Prostate gland (tissue), 2 donors: Measurements from ENCODE around the gene UBTF. TPM values are rescaled to one million over a fixed set of nuclear protein-coding genes. Genes with fewer than 3 reads are reported as not detected.

ENCODE experiments used
- DNase-seq: peaks from one replicate; pipeline ENCODE4 v3.0.0-alpha.2; 2019; ENCODE audit warnings: low spot score
- H3K27ac ChIP-seq, 2 donors: fragments of 200-600 bp; sonication (generic); 2 replicates each; pipeline ENCODE4 v1.5.1; 2017 to 2019
- H3K27me3 ChIP-seq: fragments of 200-600 bp; sonication (generic); replicated peaks from 2 replicates; pipeline ENCODE4 v1.5.1; 2019; ENCODE audit not compliant: insufficient read depth
- H3K36me3 ChIP-seq, 2 donors: fragments of 200-600 bp; sonication (generic); 1 replicate in 1 of 2; 2 replicates in 1 of 2; pipeline versions ENCODE4 v1.5.1 to v1.8.1; 2017 to 2019
- H3K4me1 ChIP-seq: fragments of 200-600 bp; sonication (generic); replicated peaks from 2 replicates; pipeline ENCODE4 v1.5.1; 2019
- H3K4me3 ChIP-seq, 2 donors: fragments of 200-600 bp; sonication (generic); 2 replicates each; pipeline ENCODE4 v1.5.1; 2017 to 2019
- H3K9me3 ChIP-seq: fragments of 200-600 bp; sonication (generic); 2 replicates; pipeline ENCODE4 v1.5.1; 2017
- POLR2A ChIP-seq: fragments of 450-650 bp; IDR thresholded peaks from one replicate; pipeline ENCODE4 v1.6.1; 2016; ENCODE audit warnings: antibody characterized with exemption, mild to moderate bottlenecking
- POLR2AphosphoS5 ChIP-seq: sonication (generic); formaldehyde crosslinking; IDR thresholded peaks from one replicate; pipeline ENCODE4 v1.6.1; 2017; ENCODE audit warnings: antibody characterized with exemption
- WGBS: methylation state at CpG from one replicate; pipeline ENCODE4 v1.1.5; 2018; 5-methylcytosine and 5-hydroxymethylcytosine counted together
- intact Hi-C: fragments of 100-400 bp; cut with DNase I; formaldehyde crosslinking; loops from one replicate; pipeline ENCODE4 v1.14.2; 2022
- total RNA-seq, 2 donors: library from RNA; depleted of rRNA; stranded (reverse); fragments of >200 nt; gene quantifications; one replicate each; pipeline ENCODE4 v1.1.0, GENCODE V29; 2016
- TF ChIP-seq, protein P1 (sequence below), 4 experiments: fragments of 200-600 bp in 2 of 4; fragments of 450-650 bp in 2 of 4; sonication (generic) in 2 of 4; IDR thresholded peaks; 1 replicate in 3 of 4; 2 replicates in 1 of 4; pipeline ENCODE4 v1.5.1; 2016 to 2019; ENCODE audit warnings: antibody characterized with exemption in 4 of 4, mild to moderate bottlenecking in 2 of 4, moderate library complexity in 2 of 4

The UBTF gene
- total RNA-seq, 2 donors from 2014 or later, result 73.4 to 77.2 TPM

DNA sequence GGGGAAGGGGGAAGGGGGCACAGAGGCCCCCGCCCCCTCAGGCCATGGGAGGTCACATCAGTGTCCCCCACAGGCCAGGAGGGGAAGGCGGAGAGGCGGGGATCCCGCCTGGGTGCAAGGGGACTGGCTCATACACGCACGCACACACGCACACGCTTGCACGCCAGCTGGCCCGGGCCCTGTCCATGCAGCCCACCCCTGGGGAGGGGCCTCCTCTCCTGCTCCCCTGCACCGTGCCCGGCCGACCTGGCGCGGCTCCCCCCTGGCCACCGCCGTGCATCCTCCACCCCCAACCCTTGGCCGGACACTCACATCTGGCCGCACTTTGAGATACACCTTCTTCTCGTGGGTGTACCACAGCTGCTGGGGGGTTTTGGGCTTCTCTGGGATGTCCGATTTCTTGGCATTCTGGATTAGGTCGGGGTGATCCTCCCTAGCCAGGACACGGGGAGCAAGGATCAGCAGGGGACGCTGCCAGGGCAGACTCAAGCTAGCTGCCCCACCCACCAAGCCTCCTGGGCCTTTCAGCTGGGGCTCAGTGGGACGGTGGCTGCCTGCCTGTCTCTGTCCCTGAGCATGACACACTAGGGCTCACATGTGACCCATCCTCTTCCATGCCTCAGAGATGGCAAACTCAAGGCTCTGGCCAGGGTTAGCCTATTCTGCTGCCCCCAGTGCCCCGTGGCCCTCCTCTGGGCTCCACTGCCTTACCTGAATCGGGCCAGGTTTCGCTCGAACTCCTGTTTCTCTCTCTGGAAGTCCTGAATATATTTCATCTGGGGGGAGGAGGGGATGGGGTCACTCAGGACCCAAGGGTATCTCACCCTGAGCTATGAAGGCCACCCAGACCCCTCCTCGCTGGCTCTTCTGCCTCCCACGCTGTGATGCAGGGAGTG lies 6.7 kb downstream of the UBTF start:
- TF ChIP-seq POLR2AphosphoS5 (no peak), POLR2A (no peak)
- TF ChIP-seq, protein P1, sequence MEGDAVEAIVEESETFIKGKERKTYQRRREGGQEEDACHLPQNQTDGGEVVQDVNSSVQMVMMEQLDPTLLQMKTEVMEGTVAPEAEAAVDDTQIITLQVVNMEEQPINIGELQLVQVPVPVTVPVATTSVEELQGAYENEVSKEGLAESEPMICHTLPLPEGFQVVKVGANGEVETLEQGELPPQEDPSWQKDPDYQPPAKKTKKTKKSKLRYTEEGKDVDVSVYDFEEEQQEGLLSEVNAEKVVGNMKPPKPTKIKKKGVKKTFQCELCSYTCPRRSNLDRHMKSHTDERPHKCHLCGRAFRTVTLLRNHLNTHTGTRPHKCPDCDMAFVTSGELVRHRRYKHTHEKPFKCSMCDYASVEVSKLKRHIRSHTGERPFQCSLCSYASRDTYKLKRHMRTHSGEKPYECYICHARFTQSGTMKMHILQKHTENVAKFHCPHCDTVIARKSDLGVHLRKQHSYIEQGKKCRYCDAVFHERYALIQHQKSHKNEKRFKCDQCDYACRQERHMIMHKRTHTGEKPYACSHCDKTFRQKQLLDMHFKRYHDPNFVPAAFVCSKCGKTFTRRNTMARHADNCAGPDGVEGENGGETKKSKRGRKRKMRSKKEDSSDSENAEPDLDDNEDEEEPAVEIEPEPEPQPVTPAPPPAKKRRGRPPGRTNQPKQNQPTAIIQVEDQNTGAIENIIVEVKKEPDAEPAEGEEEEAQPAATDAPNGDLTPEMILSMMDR (IDR thresholded peaks at IDR 0.05), result no peak
- Histone ChIP-seq H3K4me1 (no peaks in the 10 kb centered on the region), H3K9me3 (no peaks in the 10 kb centered on the region), H3K27me3 (no peaks in the 10 kb centered on the region), H3K36me3 (peaks cover 10 to 23% of the 10 kb centered on the region in 2 donors), H3K27ac (no peak overlapping the region), H3K4me3 (no peak overlapping the region)
- DNase-seq, result no peak
- intact Hi-C loops, result loop anchor here (5.0 kb wide), 1 partner anchor 135 kb away; the partner anchor contains the start of gene GRN
- 70% methylated on average over 31 of the region's 31 CpGs for WGBS

DNA sequence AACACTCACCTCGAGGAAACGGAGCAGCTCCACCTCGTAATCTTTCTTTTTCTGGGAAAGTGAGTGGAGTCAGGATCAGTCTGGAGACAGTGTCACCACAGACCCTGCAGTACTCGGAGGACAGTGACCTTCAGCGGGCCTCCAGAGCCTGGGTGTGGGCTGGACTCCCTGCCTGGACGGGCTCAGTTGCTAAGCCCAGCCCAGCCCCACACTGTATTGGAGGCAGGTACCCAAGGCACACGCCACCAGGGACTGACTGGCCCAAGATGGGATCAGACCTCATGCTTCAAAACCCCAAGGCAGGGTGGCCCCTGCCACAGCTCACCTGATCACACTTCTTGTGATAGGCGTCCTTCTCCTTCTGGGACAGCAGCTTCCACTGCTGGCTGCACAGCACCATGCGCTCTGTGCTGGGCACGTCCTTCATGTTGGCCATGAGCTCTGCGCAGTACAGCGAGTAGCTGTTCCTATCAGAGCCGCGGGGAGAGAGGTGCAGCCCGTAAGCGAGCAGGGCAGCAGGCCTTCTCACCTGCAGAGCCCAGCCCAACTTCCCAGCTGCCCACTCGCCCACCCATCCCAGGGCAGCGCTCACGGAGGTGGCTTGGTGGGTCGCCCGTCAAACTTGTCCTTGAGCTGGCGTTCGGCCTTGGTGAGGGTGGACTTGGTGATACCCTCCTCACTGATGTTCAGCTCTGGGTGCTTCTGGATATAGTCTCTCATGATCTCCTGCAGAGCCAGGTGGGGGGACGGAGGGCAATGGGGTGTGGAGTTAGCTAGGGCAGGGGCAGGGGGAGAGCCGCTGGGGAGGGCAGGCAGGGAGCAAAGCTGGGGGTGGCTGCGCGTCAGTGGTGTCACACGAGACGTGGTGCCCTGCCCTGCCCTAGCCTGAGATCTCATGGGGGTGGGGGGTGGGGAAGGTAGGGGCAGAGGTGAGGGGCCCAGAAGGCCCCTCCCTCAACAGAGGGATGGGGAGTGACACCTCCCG lies 7.9 kb downstream of the UBTF start:
- TF ChIP-seq POLR2AphosphoS5, result no peak
- TF ChIP-seq, protein P1 (IDR thresholded peaks at IDR 0.05), result no peak
- no peak for TF ChIP-seq POLR2A
- intact Hi-C loops, result loop anchor here (5.0 kb wide), 1 partner anchor 136 kb away; the partner anchor contains the start of gene GRN
- Histone ChIP-seq H3K27me3 (no peaks in the 10 kb centered on the region), H3K36me3 (peaks cover 10 to 21% of the 10 kb centered on the region in 2 donors), H3K27ac (no peak overlapping the region), H3K4me3 (no peak overlapping the region), H3K9me3 (no peaks in the 10 kb centered on the region), H3K4me1 (no peaks in the 10 kb centered on the region)
- WGBS, result 86% methylated on average over 28 of the region's 30 CpGs
- DNase-seq, result no peak

- H3K27me3 ChIP-seq, result no peaks in the 10 kb centered on the region
- H3K9me3 ChIP-seq, result no peaks in the 10 kb centered on the region
- DNase-seq, result peak; percentile 75
- TF ChIP-seq, protein P1 (IDR thresholded peaks at IDR 0.05), result peak; percentile 94 to 99 (median 98)
- TF ChIP-seq POLR2A (no peak), POLR2AphosphoS5 (peak; percentile 73)
- intact Hi-C loops, result loop anchor here (5.0 kb wide), 1 partner anchor 137 kb away; the partner anchor contains the start of gene GRN
- H3K4me3 ChIP-seq, result no peak overlapping the region
- peaks cover 8 to 11% of the 10 kb centered on the region in 2 donors for H3K36me3 ChIP-seq
- no peaks in the 10 kb centered on the region for H3K4me1 ChIP-seq
- WGBS, result 41% methylated on average over 44 of the region's 64 CpGs
- H3K27ac ChIP-seq, result peak overlapping the region; percentile 24 to 50
Observed at GRCh38 chr17:44210342-44211192, 8.9 kb downstream of the UBTF start.

DNA sequence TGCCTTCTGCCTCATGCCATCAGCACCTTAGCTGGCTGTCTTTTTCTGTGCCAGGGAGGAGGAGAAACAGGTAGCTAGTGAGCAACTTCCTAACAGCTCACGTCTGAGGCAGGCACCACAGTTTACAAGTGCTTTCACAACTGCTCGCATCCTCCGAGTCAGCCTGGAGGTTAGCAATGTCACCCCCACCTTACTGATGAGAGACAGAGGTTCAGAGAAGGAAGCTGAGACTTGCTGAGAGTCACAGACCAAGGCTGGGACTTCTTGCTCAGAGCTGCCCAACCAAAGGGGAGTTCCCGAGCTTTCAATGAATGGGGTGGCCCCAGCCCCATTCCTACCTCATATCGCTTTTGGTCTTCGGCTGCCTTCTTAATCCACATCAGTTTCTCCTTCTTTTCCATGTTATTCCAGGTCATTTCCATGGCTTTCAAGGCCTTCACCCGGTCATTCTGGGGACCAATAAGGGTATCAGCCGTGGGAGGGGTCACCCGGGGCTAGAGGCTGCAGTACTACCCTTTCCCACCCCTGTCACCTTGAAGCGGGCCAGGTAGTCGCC lies 9.6 kb downstream of the UBTF start:
- Histone ChIP-seq H3K36me3 (peaks cover 4 to 5% of the 10 kb centered on the region in 2 donors), H3K9me3 (no peaks in the 10 kb centered on the region), H3K27me3 (no peaks in the 10 kb centered on the region), H3K4me3 (no peak overlapping the region), H3K4me1 (no peaks in the 10 kb centered on the region), H3K27ac (peak overlapping the region; percentile 24 to 50)
- DNase-seq, result no peak
- WGBS, result 79% methylated on average over 11 of the region's 11 CpGs
- intact Hi-C loops, result loop anchor here (5.0 kb wide), 1 partner anchor 137 kb away; the partner anchor contains the start of gene GRN
- TF ChIP-seq, protein P1 (IDR thresholded peaks at IDR 0.05), result no peak
- no peak for TF ChIP-seq POLR2AphosphoS5
- TF ChIP-seq POLR2A, result no peak
